ENCODE data around the gene CDHR3. TPM values are rescaled to one million over a fixed set of nuclear protein-coding genes. Genes with fewer than 3 reads are reported as not detected.

CDHR3 gene
- total and polyA plus RNA-seq, 2 donors from 2014 or later = 3.6 to 7.1 TPM

- DNase-seq (peak in 1 of 5 donors; percentile 49), FAIRE-seq (no peak)
- no peaks in the 10 kb centered on the region for H3K9me3 ChIP-seq (ENCODE audit: control insufficient read depth in 2 of 3, insufficient read depth in 1 of 3, low read length in 3 of 3)
- no peak for TF ChIP-seq CTCF (IDR thresholded peaks at IDR 0.05; ENCODE audit: borderline replicate concordance, extremely low read depth, insufficient read depth)
- peaks cover 2 to 21% (median 6%) of the 10 kb centered on the region in 3 donors for H3K4me1 ChIP-seq (ENCODE audit: control insufficient read depth in 2 of 3, insufficient read depth in 2 of 3, low read depth in 1 of 3, low read length in 3 of 3)
- no peak overlapping the region for H3K4me3 ChIP-seq (ENCODE audit: low read length in 3 of 3)
- H3K27ac ChIP-seq (ENCODE audit: low read depth in 2 of 2, low read length in 2 of 2) = peak overlapping the region in 1 of 2 donors; percentile 20
- H3K36me3 ChIP-seq (ENCODE audit: control insufficient read depth in 2 of 3, insufficient read depth in 3 of 3, low read length in 3 of 3) = no peaks in the 10 kb centered on the region
- H3K27me3 ChIP-seq (ENCODE audit: control insufficient read depth, insufficient read depth, low read length) = no peaks in the 10 kb centered on the region
- intact Hi-C loops (cut with DNase I) = loop anchor here (5.0 kb wide), 1 partner anchor 93 kb away; no protein-coding TSS in a partner anchor
- H3K9ac ChIP-seq (ENCODE audit: low read length in 3 of 3) = peak overlapping the region in 1 of 3 donors; percentile 15
Measured at GRCh38 chr7:106058928-106059324, 95.9 kb downstream of the CDHR3 start.

GRCh38 chr7:106059556-106059955, 96.5 kb downstream of the CDHR3 start:
- Histone ChIP-seq H3K9me3 (ENCODE audit: control insufficient read depth in 2 of 3, insufficient read depth in 1 of 3, low read length in 3 of 3) (no peaks in the 10 kb centered on the region), H3K36me3 (ENCODE audit: control insufficient read depth in 2 of 3, insufficient read depth in 3 of 3, low read length in 3 of 3) (no peaks in the 10 kb centered on the region), H3K27me3 (ENCODE audit: control insufficient read depth, insufficient read depth, low read length) (no peaks in the 10 kb centered on the region), H3K4me3 (ENCODE audit: low read length in 3 of 3) (no peak overlapping the region), H3K4me1 (ENCODE audit: control insufficient read depth in 2 of 3, insufficient read depth in 2 of 3, low read depth in 1 of 3, low read length in 3 of 3) (peaks cover 2 to 27% (median 9%) of the 10 kb centered on the region in 3 donors), H3K9ac (ENCODE audit: low read length in 3 of 3) (no peak overlapping the region), H3K27ac (ENCODE audit: low read depth in 2 of 2, low read length in 2 of 2) (no peak overlapping the region)
- DNase-seq (peak in 1 of 5 donors; percentile 25), FAIRE-seq (no peak)
- TF ChIP-seq CTCF (IDR thresholded peaks at IDR 0.05; ENCODE audit: borderline replicate concordance, extremely low read depth, insufficient read depth) = no peak
- intact Hi-C loops (cut with DNase I) = loop anchor here (5.0 kb wide), 1 partner anchor 93 kb away; no protein-coding TSS in a partner anchor

GRCh38 chr7:106060394-106060920, 97.4 kb downstream of the CDHR3 start:
- H3K4me1 ChIP-seq (ENCODE audit: control insufficient read depth in 2 of 3, insufficient read depth in 2 of 3, low read depth in 1 of 3, low read length in 3 of 3) = peaks cover 2 to 35% (median 16%) of the 10 kb centered on the region in 3 donors
- no peaks in the 10 kb centered on the region for H3K36me3 ChIP-seq (ENCODE audit: control insufficient read depth in 2 of 3, insufficient read depth in 3 of 3, low read length in 3 of 3)
- H3K4me3 ChIP-seq (ENCODE audit: low read length in 3 of 3) = no peak overlapping the region
- no peak for FAIRE-seq
- H3K27ac ChIP-seq (ENCODE audit: low read depth in 2 of 2, low read length in 2 of 2) = no peak overlapping the region
- H3K9me3 ChIP-seq (ENCODE audit: control insufficient read depth in 2 of 3, insufficient read depth in 1 of 3, low read length in 3 of 3) = no peaks in the 10 kb centered on the region
- no peak overlapping the region for H3K9ac ChIP-seq (ENCODE audit: low read length in 3 of 3)
- DNase-seq = no peak
- no peaks in the 10 kb centered on the region for H3K27me3 ChIP-seq (ENCODE audit: control insufficient read depth, insufficient read depth, low read length)
- no peak for TF ChIP-seq CTCF (IDR thresholded peaks at IDR 0.05; ENCODE audit: borderline replicate concordance, extremely low read depth, insufficient read depth)
- intact Hi-C loops (cut with DNase I) = no loop called here

All from kidney (tissue), 14 donors.